ENCODE measurements around the gene ZNF691.

DNA sequence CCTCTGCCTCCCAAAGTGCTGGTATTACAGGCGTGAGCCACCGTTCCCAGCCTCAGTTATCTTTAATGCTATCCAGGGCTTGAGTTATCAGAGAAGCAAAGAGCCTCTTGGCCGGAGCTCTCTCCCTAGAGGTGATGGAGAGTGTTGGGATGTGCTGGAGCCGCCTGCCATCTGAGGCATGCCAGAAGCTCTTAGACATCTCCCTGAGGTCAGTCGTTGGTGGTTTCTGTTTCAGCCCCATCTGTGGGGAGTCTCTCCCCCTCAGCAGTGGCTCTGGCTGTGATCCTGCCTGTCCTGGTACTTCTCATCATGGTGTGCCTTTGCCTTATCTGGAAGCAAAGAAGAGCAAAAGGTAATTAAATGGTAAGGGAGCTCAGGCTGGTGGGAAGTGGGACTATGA is 11.6 kb upstream of the ZNF691 start:
- TF ChIP-seq, protein P1, sequence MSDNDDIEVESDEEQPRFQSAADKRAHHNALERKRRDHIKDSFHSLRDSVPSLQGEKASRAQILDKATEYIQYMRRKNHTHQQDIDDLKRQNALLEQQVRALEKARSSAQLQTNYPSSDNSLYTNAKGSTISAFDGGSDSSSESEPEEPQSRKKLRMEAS (CRISPR knock-in tag; IDR thresholded peaks at IDR 0.05): no peak
- TF ChIP-seq, protein P2, sequence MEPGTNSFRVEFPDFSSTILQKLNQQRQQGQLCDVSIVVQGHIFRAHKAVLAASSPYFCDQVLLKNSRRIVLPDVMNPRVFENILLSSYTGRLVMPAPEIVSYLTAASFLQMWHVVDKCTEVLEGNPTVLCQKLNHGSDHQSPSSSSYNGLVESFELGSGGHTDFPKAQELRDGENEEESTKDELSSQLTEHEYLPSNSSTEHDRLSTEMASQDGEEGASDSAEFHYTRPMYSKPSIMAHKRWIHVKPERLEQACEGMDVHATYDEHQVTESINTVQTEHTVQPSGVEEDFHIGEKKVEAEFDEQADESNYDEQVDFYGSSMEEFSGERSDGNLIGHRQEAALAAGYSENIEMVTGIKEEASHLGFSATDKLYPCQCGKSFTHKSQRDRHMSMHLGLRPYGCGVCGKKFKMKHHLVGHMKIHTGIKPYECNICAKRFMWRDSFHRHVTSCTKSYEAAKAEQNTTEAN (CRISPR knock-in tag; IDR thresholded peaks at IDR 0.05): no peak
- TF ChIP-seq CBFB (CRISPR knock-in tag; IDR thresholded peaks at IDR 0.05; ENCODE audit: low read depth) (no peak), SOX15 (CRISPR knock-in tag; IDR thresholded peaks at IDR 0.05) (no peak), ZNF121 (CRISPR knock-in tag; IDR thresholded peaks at IDR 0.05) (no peak), CREM (CRISPR knock-in tag; IDR thresholded peaks at IDR 0.05) (no peak)
- TF ChIP-seq, protein P3, sequence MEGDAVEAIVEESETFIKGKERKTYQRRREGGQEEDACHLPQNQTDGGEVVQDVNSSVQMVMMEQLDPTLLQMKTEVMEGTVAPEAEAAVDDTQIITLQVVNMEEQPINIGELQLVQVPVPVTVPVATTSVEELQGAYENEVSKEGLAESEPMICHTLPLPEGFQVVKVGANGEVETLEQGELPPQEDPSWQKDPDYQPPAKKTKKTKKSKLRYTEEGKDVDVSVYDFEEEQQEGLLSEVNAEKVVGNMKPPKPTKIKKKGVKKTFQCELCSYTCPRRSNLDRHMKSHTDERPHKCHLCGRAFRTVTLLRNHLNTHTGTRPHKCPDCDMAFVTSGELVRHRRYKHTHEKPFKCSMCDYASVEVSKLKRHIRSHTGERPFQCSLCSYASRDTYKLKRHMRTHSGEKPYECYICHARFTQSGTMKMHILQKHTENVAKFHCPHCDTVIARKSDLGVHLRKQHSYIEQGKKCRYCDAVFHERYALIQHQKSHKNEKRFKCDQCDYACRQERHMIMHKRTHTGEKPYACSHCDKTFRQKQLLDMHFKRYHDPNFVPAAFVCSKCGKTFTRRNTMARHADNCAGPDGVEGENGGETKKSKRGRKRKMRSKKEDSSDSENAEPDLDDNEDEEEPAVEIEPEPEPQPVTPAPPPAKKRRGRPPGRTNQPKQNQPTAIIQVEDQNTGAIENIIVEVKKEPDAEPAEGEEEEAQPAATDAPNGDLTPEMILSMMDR (IDR thresholded peaks at IDR 0.05): no peak
- TF ChIP-seq, protein P4, sequence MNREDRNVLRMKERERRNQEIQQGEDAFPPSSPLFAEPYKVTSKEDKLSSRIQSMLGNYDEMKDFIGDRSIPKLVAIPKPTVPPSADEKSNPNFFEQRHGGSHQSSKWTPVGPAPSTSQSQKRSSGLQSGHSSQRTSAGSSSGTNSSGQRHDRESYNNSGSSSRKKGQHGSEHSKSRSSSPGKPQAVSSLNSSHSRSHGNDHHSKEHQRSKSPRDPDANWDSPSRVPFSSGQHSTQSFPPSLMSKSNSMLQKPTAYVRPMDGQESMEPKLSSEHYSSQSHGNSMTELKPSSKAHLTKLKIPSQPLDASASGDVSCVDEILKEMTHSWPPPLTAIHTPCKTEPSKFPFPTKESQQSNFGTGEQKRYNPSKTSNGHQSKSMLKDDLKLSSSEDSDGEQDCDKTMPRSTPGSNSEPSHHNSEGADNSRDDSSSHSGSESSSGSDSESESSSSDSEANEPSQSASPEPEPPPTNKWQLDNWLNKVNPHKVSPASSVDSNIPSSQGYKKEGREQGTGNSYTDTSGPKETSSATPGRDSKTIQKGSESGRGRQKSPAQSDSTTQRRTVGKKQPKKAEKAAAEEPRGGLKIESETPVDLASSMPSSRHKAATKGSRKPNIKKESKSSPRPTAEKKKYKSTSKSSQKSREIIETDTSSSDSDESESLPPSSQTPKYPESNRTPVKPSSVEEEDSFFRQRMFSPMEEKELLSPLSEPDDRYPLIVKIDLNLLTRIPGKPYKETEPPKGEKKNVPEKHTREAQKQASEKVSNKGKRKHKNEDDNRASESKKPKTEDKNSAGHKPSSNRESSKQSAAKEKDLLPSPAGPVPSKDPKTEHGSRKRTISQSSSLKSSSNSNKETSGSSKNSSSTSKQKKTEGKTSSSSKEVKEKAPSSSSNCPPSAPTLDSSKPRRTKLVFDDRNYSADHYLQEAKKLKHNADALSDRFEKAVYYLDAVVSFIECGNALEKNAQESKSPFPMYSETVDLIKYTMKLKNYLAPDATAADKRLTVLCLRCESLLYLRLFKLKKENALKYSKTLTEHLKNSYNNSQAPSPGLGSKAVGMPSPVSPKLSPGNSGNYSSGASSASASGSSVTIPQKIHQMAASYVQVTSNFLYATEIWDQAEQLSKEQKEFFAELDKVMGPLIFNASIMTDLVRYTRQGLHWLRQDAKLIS (CRISPR knock-in tag; IDR thresholded peaks at IDR 0.05; ENCODE audit: borderline replicate concordance): no peak
